ENCODE data around the gene PHF11.

PHF11 gene

GRCh38 chr13:49466292-49466838, 29.4 kb upstream of the PHF11 start:
- Histone ChIP-seq H3K4me3 (ENCODE audit: low read depth, low read length) (no peak overlapping the region), H3K36me3 (ENCODE audit: control insufficient read depth in 2 of 2, insufficient read depth in 1 of 2, low read length in 2 of 2) (peaks cover 0 to 17% of the 10 kb centered on the region in 2 experiments; a peak in 2 of 3 replicates), H3K4me1 (ENCODE audit: control insufficient read depth, insufficient read depth, low read length) (no peaks in the 10 kb centered on the region), H3K27ac (ENCODE audit: extremely low read depth, low read depth, low read length) (no peak overlapping the region), H3K9me3 (ENCODE audit: control insufficient read depth, insufficient read depth, low read depth, low read length) (no peaks in the 10 kb centered on the region)
- ChIA-PET POLR2A (no interaction called here), CTCF (no interaction called here)
- TF ChIP-seq ZNF433 (tag by site-specific recombination; IDR thresholded peaks at IDR 0.05; ENCODE audit: low read depth) (no peak), ZNF510 (tag by site-specific recombination; IDR thresholded peaks at IDR 0.05; ENCODE audit: insufficient replicate concordance) (no peak), ZNF404 (tag by site-specific recombination; IDR thresholded peaks at IDR 0.05) (no peak), ZNF701 (tag by site-specific recombination; IDR thresholded peaks at IDR 0.05) (no peak), ZNF629 (tag by site-specific recombination; IDR thresholded peaks at IDR 0.05) (no peak), ZNF645 (tag by site-specific recombination; IDR thresholded peaks at IDR 0.05) (no peak), KLF7 (tag by site-specific recombination; IDR thresholded peaks at IDR 0.05; ENCODE audit: borderline replicate concordance) (no peak), ZXDB (tag by site-specific recombination; IDR thresholded peaks at IDR 0.05) (no peak)

- no peaks in the 10 kb centered on the region for H3K4me1 ChIP-seq (ENCODE audit: control insufficient read depth, insufficient read depth, low read length)
- peaks cover 2 to 8% of the 10 kb centered on the region in 2 experiments for H3K36me3 ChIP-seq (ENCODE audit: control insufficient read depth in 2 of 2, insufficient read depth in 1 of 2, low read length in 2 of 2)
- ChIA-PET CTCF (no interaction called here), POLR2A (no interaction called here)
- TF ChIP-seq ZNF670 (tag by site-specific recombination; IDR thresholded peaks at IDR 0.05; ENCODE audit: low read depth) (no peak), ZNF292 (tag by site-specific recombination; IDR thresholded peaks at IDR 0.05; ENCODE audit: borderline replicate concordance, low read depth) (no peak), ZNF610 (tag by site-specific recombination; IDR thresholded peaks at IDR 0.05; ENCODE audit: borderline replicate concordance) (no peak), ZNF114 (tag by site-specific recombination; IDR thresholded peaks at IDR 0.05) (no peak), ZBTB7A (tag by site-specific recombination; IDR thresholded peaks at IDR 0.05; ENCODE audit: low read depth) (no peak), ZNF76 (tag by site-specific recombination; IDR thresholded peaks at IDR 0.05; ENCODE audit: borderline replicate concordance, low read depth) (no peak), ZNF19 (tag by site-specific recombination; IDR thresholded peaks at IDR 0.05; ENCODE audit: low read depth) (no peak), ZNF830 (tag by site-specific recombination; IDR thresholded peaks at IDR 0.05; ENCODE audit: low read depth) (no peak), ZBTB6 (tag by site-specific recombination; IDR thresholded peaks at IDR 0.05) (no peak), ZNF707 (tag by site-specific recombination; IDR thresholded peaks at IDR 0.05) (no peak), GLI2 (tag by site-specific recombination; IDR thresholded peaks at IDR 0.05; ENCODE audit: borderline replicate concordance, low read depth) (no peak)
- no peak overlapping the region for H3K4me3 ChIP-seq (ENCODE audit: low read depth, low read length)
- H3K27ac ChIP-seq (ENCODE audit: extremely low read depth, low read depth, low read length) = no peak overlapping the region
- no peaks in the 10 kb centered on the region for H3K9me3 ChIP-seq (ENCODE audit: control insufficient read depth, insufficient read depth, low read depth, low read length)
Measured at GRCh38 chr13:49472186-49472585, 23.6 kb upstream of the PHF11 start.

- ChIA-PET CTCF (no interaction called here), POLR2A (no interaction called here)
- peaks cover 4 to 23% of the 10 kb centered on the region in 2 experiments for H3K36me3 ChIP-seq (ENCODE audit: control insufficient read depth in 2 of 2, insufficient read depth in 1 of 2, low read length in 2 of 2)
- no peaks in the 10 kb centered on the region for H3K4me1 ChIP-seq (ENCODE audit: control insufficient read depth, insufficient read depth, low read length)
- H3K27ac ChIP-seq (ENCODE audit: extremely low read depth, low read depth, low read length) = no peak overlapping the region
- no peak overlapping the region for H3K4me3 ChIP-seq (ENCODE audit: low read depth, low read length)
- no peaks in the 10 kb centered on the region for H3K9me3 ChIP-seq (ENCODE audit: control insufficient read depth, insufficient read depth, low read depth, low read length)
- no peak for TF ChIP-seq ZNF184 (tag by site-specific recombination; IDR thresholded peaks at IDR 0.05)
- TF ChIP-seq ZNF423 (tag by site-specific recombination; IDR thresholded peaks at IDR 0.05) = no peak
- TF ChIP-seq PRDM6 (tag by site-specific recombination; IDR thresholded peaks at IDR 0.05) = no peak
- TF ChIP-seq ZBTB6 (tag by site-specific recombination; IDR thresholded peaks at IDR 0.05) = no peak
- no peak for TF ChIP-seq ZNF76 (tag by site-specific recombination; IDR thresholded peaks at IDR 0.05; ENCODE audit: borderline replicate concordance, low read depth)
- no peak for TF ChIP-seq KLF17 (tag by site-specific recombination; IDR thresholded peaks at IDR 0.05)
Measured at GRCh38 chr13:49476529-49476928, 19.2 kb upstream of the PHF11 start.
